GM19328 (cell line): ENCODE results near the gene PLCL1.

Experiments
- ATAC-seq: cut with Tn5 transposase; IDR thresholded peaks from one replicate; pipeline ENCODE4 v1.9.1; 2021; ENCODE audit warnings: mild to moderate bottlenecking, moderate library complexity; ENCODE audit not compliant: unreplicated experiment

The PLCL1 gene

DNA sequence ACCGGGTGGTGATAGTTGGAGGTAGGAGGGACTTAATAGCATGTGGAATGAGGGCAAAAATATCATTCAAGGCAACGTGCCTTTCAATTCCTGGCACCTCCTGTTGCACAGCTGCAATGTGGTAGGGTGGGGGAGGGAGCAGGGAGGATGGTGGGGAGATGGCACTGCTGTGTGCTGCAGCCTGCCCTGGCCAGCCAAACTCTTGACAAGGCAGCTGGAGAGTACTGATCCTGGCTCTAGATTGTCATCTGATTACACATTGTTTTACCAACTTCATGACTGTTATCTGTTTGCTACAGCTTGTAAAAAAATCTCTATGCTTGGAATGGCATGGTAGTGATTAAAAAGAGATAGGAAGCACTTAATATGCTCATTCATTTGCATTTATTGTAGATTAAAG, 47.7 kb downstream of the PLCL1 start:
- no peak for ATAC-seq

DNA sequence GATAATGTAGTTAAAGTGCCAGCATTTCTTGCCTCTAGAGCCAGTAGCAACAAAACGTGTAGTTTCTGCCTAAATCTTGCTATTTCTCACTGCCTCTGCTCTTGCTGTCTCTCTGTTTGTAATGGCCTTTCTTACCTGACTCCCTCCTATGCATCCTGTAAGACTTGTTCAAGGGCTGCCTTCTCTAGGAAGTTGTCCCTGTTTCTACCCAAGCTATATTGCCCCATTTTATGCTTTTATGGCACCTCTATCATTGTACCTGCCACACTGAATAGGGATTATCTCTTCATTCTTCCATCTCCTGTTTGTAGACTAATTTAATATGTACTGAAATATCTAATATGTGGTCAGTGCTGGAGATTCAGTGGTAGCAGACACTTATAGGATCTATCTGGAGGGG, 49.2 kb downstream of the PLCL1 start:
- no peak for ATAC-seq

DNA sequence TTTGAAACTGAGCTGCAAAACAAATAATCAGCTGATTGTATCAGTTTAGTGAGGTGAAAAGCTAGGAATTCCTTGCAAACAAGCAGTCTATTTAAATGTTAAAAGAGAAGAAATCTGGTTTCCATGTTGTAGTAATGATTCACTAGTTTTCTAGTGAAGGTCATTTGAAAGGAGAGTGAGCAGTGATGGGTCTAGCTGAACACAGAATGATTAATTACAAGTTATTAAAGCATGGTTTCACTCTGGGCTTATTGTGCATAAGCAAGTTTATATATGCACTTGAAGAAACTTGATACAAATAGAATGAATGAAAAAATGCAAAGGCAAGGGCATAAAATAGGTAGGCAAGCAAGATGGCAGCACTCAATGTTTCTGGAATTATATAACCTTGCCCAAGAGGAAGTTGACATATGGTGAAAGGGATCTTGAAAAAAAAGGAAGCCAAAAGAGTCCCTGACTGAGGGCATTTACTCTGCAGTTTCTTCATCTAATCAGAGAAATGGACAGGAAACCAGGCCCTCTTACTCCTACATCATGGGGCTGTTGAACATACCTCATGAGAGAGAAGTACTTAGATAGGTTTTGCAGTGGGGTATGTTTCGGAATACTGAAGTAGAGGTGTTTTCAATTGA, 53.2 kb downstream of the PLCL1 start:
- ATAC-seq = no peak

DNA sequence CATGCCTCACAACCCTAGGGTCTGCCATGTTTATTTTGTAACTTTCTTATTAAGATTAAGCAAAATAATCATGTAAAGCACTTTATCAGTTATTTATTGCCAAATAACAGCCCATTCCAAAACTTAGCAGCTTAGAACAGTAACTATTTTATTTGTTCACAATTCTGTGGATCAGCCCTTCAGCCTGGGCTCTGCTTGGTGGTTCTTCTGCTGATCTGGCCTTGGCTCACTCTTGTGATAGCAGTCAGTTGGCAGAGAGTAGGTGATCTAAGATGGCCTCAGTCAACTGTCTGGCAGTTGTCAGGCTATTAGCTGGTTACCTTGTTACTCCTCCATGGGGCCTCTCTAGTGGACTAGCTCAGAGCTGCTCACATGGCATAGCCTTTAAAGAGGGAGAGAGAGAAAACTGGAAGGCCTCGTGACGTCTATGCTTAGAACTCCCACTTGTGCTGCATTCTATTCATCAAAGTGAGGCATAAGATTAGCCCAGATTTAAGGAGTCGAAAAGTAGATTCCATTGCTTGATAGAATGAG, 54.3 kb downstream of the PLCL1 start:
- ATAC-seq = no peak

DNA sequence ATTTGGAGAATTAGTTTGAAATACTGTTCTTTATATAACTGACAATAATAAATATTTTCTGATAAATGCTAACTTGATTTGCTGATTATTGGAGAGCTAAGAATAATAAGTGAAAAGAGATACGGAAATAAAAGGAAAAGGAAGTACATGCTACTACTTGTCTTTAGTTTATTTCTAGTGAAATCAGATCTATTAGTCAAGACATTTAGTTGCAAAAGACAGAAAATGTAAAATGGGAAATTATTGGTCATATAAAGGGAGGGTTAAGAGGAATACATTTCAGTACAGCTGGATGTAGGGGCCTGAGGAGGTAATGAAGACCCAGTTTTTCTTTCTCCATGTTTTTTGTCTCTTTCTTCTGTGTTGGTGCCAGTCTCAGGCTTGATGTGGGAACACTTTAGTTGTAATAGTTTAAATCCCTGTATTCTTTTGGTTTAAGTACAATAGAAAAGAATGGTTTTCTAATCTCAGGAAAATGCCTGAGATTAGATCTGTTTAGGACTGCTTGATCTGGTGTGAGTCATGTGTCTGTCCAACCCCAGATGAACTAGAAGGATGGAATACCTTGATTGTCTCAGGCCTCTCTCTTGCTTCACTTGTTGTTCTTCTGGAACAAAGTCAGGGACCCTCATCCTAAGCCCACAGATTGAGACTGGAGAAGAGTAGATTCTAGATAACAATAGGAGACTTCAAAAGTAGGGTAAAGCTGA, 58.0 kb downstream of the PLCL1 start:
- ATAC-seq = no peak

DNA sequence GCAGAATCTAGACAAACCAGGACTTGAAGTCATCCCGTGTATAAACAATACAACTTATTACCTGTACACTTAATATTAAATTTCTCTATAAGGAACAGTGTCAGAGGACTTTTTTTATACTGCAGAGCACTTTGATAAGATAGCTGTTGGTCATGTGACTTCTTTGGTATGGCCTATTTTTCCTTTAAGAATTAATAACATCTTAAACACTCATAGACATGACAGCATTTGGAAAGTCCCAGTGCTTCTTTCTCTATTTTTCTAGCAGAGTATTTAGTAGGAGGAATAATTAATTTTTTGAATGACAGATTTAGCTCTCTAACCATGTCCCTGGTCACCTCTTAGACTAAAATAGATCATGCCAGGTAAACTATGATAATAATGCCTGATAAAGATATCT, 59.4 kb downstream of the PLCL1 start:
- ATAC-seq = no peak

DNA sequence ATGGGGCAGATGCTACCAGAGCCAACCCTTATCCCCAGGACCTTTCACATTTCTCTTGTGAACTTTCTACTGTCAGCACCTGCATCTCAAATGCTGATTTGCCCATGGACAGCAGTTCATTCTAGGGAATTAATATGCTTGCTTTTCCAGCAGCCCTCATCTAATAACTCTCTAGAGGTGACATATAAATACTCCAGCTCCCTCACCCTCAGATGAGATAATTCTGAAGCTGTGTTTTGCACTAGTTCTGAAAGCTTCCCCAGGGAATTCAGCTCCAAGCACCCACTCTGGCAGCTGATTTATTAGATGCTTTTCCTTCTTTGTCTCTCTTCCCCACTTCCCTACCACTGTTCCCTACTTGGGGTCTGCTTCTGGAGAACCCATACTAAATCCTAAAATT, 62.1 kb downstream of the PLCL1 start:
- ATAC-seq = no peak

DNA sequence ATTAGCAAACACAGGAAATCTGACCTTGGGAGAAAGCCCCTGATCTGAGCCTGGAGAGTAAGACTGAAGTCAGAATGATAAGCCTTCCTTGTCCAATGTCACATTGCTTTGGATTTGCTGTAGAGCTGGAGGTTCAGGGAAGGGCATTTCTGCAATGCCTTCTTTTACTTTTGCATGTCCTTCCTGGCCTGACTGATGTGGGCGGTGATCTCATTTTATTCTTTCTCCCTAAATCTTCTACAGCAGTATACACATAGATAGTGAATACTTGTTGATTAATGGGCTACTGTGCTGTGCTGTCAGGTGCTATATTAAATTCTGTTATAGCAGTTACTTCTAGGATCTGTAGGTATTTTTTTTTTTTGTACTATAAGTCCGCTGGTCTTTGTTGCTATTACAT, 62.6 kb downstream of the PLCL1 start:
- ATAC-seq = no peak

DNA sequence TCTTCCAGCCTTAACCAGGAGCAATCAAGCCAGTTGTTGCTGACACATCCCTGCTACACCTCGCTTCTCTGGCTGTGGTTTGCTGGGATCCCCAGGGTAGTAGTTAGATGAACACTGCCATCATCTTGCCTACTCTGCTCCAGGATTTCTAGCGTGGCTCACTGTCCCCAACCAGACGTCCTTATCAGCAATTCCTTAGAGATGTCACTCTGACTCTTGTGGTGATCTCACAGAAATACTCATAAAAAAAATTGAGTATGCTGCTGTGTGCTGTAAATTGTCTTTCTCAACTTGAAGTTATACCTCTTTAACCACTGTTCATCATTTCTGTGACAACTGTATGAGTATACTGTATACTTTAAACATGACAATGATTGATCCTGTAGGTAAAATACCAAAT, 63.2 kb downstream of the PLCL1 start:
- no peak for ATAC-seq

DNA sequence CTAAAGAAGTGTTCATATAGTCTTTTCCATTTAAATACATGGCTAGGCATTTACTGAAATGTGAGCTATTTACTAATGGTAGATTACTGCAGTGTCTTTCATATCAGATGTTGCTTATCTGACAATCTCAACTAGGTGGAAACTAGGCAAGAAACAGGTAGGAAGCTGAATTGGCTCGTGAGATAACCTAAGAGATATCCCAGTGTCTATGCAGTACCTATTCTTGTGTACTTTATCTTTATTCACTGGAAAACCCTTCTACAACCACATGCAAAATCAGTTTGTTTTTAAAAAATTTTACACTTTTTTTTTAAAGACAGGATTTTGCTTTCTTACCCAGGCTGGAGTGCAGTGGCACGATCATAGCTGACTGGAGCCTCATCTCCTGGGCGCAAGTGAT, 63.8 kb downstream of the PLCL1 start:
- no peak for ATAC-seq

DNA sequence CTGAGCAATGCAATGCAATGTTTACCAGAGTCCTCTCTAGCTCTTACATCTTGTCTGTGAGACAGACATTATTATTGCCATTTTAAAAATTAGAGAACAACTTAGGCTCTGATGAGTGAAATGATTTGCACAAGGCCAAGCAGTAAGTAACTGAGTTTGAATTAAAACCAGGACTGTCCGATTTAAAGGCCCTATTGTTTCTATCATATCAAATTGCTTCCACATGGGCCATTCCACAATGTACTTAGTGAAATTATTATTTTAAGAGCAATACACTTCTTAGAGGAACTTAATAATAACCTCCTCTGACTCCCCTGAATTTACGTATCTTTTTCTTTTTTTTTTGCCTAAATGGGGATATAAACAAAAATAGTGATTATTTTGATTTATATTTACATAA, 64.6 kb downstream of the PLCL1 start:
- no peak for ATAC-seq

DNA sequence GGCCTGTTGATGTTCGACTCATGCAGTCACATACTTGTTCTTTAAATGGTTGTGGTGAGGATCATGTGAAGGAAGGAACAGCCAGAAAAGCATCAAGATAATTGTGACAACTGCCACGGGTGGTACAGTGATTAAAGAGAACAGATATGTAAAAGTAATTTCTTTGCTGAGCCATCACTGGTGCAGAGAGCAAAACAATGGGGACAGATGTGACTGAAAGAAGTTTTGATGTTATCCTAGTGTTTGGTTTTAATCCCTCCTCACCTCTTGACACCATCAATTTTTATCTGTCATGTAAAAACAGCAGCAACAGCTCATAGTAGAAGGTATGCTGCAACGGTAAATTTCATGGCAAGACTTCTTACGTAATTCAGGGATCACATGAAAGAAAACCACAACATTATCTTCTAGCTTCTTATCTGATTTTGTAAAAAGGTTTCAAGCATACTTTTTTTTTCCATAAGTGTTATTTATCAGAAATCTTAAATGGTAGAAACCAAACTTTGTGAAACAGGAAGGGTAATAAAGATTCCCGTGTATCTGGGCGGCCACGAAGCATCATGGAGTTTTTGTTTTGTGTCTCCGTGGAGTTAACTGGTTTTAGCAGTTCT, 65.2 kb downstream of the PLCL1 start:
- no peak for ATAC-seq

DNA sequence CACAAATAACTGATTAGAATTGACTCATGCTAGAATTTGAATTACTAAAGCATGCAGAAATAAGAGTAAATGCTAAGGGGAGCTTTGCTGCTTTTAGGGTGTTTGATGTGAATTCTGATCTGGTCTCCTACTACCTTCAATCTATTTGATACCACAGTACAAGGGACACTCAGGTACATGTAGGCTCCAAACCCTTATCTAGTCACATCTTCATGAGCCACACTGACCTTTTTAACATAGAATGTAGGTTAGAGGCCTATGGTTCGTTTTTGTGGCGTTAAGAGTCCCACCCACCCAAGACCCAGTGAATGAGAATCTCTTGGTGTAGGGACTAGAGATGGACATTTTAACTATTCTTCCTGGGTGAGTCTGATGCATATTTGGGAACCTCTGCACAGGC, 65.7 kb downstream of the PLCL1 start:
- ATAC-seq = no peak

DNA sequence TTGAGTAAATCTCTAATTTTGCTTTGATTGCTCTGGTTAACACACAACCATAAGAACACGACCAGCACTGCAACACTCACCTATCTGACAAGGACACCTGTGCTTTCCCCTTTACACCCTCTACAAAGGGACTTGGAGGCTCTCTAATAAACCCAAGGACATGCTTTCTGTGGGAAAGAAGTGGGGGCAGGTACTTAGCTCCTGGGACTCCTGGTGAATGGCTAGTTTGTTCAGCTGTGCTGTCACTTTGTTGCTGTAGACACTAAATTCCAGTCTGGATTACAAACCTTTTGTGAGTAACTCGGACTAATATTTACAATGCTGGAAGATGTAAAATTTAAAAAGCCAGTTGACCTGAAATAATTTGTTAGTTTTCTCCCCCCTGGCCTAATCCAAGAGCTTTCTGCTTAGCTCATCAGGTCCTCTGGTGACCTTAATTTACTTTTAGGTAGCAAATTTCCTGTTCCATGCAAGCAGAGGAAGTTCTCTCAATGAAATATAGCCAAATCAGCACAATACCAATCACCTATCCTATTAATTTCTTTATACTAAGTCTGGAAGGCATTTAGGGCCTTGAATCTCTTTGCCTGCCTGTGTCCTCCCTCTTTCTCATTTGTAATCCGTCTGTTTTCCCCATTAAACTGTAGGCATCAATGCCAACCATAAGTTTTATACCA, 67.5 kb downstream of the PLCL1 start:
- ATAC-seq = no peak

DNA sequence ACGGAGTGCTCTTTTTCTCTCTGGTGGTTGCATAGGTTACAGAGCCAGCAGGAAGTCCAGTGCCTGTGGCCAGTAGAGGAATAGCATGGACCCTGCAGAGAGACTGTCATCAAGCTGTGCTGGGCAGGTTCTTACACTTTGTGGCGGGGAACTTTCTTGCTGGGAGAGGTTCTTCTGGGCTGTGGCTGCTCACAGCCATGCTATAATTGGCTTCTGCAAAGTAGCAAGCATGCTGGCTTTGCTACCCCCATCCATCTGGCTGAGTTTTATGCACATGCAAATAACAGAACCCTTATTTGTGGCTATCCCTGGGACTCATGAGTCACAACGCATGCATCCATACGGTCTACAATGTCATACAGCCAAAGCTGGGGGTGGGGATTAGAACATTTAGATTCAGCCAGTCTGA, 68.9 kb downstream of the PLCL1 start:
- no peak for ATAC-seq

DNA sequence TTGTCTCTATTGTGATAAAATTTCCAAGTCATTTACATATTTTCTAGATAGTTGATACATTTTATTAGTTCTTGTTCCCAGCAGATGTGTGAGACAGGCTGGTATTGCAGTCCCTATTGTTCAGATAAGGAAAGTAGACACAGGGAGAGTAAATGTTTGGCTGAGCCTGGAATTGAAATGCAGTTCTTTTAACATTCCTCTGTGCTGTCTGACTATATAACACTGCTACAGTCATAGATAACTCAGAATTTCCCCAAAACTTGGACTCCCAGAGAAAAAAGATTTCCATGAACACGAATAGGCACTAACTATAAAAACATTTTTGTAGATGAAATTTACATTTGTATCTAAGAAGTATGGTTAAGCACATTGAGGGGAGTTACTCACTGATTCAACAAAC, 71.4 kb downstream of the PLCL1 start:
- no peak for ATAC-seq

DNA sequence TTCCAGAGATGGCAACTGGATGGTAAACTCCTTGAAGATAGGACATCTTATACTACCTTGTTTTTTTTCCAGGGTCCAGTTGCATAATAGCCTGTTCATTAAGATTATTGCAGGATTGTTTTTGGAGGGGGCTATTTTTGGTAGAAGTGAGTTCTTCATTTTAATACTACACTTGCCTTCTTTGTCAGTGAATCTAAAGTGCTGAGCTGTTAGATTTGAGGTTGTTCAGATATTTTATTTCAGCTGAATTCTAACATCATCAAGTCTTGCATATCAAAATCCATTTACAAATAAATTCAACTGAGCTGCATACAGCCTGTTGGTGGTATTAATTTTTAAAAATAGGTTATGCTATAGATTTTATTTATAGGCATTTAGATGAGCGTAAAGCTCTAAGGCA, 72.1 kb downstream of the PLCL1 start:
- no peak for ATAC-seq

DNA sequence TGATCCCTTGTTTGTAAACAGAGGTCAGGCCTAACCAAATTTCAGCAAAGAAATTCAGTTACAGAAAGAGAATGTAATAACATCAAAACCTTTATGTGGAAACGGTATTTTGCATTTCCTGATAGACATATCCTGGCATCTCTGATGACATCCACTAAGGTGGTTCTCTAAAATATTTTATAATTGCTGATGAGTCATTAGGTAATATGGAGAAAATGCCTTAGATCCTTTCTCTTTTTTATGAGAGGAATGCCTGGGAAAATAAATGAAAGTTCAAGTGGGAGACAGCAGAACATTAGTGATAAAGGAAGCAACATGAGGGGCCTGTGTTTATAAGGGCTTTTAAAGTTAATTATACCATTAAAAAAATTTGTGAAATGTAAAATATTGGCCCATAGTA, 72.6 kb downstream of the PLCL1 start:
- no peak for ATAC-seq

DNA sequence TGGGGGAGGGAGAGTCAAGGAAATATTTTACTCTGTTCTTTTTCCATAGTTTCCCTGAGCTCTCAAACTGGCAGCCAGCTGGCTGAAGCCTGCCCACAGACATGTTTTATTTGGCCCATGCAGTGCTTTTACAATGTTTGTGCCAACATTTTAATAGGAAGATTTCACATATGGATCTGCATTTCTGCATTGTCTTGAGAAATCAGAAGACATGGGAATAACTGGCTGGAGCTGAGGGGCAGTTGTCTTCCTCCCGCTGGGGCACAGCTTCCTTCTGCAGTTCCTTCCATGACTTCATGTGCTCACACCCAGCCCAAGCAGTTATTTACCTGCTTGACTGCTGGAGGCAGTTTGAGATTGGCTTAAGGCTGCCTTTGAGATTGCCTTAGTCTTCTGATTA, 74.4 kb downstream of the PLCL1 start:
- no peak for ATAC-seq

DNA sequence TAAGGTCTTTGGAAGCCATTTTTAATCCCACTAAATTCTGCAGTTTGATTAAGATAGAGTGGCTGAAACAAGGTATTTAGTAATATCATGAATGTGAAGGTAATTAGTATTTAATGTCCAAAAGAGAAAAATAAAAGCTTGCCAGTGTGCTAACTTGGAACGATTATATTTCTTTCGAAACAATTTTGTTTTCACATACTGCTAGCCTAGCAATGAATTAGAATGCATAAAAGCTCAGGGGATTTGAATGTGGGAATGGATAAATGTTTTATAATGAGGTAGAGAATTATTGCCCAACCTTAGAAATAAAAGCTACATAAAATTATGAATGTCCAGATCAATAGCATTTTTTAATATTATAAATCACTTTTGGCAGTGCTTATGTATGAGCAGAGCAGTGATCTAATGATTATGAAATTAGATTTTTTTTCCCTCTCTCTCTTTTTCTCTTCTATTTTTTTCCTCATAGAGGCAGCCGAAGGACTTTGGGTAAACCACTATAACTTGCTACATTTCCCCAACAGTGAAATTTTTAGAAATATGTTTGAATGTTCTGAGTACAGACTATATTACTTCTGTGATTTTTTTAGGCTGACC, 75.5 kb downstream of the PLCL1 start:
- ATAC-seq = no peak

DNA sequence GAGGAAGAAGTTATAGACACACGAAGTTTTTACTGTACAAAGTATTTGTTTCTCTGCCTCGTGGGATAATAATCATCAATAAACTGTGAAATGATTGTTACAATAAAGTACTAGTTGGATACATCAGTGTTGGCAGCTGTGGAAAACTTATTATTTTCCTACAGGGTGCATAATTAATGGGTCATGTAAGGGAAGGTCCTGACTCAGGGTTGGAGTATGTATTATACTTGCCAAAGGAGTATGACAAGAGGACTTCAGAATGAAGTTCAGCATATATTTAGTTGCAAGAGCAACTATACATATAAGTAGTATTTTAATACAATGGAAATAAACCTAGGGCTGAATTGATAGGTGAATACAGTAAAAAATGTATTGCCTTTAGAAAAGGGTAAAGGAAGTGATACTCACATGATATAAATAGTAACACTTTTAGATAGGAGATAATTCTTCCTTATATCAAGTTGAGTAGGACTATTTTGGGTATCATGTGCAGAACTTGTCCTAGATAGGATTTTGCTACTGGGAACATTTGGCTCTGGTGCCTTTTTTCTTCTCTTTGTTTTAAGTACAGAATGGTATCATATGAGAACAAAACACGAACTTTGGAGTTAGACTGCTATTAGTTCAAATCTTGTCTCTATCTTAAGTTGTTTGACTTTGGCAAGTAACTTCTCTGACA, 79.1 kb downstream of the PLCL1 start:
- no peak for ATAC-seq
